NCI-H446 (cell line): ENCODE results near the gene TRIO.
"Not testable (repeated sequence)": the region's sequence is repeated elsewhere in the genome, so short reads cannot be mapped to it uniquely, and the experiment has no call there.

ENCODE experiments used
- DNase-seq, 2 experiments: peaks; one replicate each; lab custom pipeline; 2025; lab: John Stamatoyannopoulos, UW

TRIO gene

GRCh38 chr5:14552017-14552416 is 408.9 kb downstream of the TRIO start:
- no peak for DNase-seq

GRCh38 chr5:14554288-14554687 is 411.1 kb downstream of the TRIO start:
- DNase-seq = not testable (repeated sequence)

GRCh38 chr5:14556015-14556414 is 412.9 kb downstream of the TRIO start:
- no peak for DNase-seq

DNA sequence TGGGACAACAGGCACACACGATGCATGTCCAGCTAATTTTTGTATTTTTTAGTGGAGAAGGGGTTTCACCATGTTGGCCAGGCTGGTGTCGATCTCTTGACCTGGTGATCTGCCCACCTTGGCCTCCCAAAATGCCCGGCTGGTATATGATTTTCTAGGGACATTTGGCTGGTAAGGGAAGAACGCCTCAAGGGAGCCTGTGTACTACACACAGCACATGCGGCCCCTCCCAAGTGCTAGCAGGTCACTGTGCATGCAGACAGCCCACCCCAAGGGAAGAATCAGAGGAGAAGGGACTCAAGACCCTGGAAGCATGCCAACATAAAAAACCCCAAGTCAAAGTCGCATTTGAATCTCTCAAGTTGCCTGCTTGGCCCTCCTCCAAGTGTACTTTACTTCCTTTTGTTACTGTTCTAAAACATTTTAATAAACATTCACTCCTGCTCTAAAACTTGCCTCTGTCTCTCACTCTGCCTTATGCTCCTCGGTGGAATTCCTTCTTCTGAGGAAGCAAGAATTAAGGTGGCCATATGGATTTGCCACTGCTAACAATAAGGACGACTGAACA is 414.1 kb downstream of the TRIO start:
- no peak for DNase-seq

DNA sequence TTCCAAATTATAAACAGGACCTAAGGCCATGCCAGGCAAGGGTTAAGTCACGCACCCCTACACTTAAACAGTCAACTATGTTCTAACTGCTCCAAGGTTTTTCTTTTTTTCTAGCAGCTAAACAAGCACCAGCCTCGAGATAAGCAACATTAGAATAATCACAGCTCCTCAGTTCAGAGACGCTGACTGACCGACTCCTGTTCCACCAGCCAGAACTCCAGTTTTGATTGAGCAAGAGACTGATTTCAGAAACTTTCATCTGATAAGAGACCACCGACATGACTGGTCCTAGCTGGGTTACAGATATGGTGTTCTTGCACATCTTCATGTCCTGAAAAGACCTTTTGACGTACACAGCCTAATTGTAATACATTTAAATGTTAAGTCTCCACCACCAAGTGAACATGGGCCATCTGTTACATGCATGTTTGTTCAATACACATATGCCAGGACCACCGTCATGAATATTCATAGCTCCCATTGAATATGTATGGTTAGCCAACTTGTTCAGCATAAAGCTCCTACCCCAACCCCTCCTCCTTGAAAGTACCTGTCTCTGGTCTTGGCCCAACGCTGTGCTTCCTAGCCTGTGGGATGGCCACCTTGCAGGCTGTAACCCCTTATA is 414.8 kb downstream of the TRIO start:
- peak in 1 of 2 experiments; percentile 30 for DNase-seq
